Raji (cell line): ENCODE results near the gene IZUMO1.

ENCODE experiments used
- POLR2A ChIP-seq: IDR thresholded peaks from 2 replicates; pipeline ENCODE4 v1.6.1; 2011; ENCODE audit warnings: low read depth, low read length, control low read depth; ENCODE audit not compliant: insufficient read depth

The IZUMO1 gene

DNA sequence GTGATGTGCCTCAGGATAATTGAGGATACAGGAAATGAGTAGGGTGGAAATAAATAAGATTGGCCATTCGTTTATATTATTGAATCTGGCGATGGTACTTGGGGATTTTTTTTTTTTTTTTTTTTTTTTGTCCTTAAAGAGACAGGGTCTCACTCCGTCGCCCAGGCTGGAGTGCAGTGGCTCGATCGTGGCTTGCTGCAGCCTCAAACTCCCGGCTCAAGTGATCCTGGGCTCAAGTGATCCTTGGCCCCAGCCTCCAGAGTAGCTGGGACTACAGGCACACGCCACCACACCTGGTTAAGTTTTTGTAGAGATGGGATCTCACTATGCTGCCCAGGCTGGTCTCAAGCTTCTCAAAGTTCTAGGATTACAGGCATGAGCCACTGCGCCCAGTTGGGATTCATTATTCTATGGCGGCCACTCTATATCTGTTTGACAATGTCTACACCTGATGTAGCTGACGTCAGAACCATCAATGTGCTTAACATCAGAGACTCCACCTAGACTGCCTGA, 24.5 kb downstream of the IZUMO1 start:
- no peak for TF ChIP-seq POLR2A

DNA sequence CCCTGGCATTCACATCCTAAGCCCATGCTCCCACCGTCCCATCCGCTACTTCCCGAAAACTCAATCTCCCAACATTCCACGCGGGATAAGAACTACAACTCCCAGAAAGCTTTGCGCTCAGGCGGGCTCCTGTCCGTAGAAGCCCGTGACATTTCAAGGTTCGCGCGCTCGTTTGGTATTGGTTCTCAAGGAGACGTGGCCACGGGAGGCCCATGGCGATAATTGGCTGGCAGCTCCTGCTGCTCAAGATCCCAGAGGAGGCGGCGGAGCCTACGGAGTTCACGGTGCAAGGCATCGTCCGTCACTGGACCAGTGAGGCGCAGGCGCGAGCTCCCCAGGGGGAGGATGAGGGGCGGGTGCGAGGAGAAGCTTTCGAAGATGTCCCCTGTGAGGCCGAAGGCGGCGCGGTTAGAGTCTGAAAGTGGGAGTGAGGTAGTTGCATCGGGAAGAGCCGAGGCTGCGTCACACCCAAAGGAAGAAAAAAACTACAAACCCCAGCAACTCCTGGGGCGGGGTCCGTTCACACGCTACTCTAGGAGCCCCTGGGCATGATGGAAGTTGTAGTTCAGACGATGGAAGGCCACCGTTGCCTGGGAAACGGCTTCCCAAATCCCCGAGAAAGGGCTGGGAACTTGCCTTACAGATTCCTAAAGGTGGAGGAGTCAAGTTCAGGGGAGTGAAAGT, 26.0 kb downstream of the IZUMO1 start:
- peak; percentile 78 for TF ChIP-seq POLR2A

DNA sequence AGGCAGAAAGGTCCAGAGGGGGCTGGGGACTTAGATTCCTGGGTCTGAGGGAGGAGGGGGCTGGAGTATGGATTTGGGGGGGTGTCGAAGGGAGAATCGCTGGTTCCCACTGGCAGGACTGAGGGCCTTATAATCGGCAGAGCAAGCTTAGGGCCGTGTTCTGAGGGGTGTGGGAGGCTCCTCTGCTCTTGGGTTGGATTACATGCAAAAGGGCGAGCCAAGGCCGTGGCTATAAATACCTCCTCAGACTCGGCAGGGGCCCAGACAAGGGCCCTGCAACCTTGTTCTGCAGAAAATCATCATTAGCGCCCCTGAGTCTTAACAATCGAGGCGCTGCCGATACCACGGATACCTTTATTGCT, 26.5 kb downstream of the IZUMO1 start:
- no peak for TF ChIP-seq POLR2A

DNA sequence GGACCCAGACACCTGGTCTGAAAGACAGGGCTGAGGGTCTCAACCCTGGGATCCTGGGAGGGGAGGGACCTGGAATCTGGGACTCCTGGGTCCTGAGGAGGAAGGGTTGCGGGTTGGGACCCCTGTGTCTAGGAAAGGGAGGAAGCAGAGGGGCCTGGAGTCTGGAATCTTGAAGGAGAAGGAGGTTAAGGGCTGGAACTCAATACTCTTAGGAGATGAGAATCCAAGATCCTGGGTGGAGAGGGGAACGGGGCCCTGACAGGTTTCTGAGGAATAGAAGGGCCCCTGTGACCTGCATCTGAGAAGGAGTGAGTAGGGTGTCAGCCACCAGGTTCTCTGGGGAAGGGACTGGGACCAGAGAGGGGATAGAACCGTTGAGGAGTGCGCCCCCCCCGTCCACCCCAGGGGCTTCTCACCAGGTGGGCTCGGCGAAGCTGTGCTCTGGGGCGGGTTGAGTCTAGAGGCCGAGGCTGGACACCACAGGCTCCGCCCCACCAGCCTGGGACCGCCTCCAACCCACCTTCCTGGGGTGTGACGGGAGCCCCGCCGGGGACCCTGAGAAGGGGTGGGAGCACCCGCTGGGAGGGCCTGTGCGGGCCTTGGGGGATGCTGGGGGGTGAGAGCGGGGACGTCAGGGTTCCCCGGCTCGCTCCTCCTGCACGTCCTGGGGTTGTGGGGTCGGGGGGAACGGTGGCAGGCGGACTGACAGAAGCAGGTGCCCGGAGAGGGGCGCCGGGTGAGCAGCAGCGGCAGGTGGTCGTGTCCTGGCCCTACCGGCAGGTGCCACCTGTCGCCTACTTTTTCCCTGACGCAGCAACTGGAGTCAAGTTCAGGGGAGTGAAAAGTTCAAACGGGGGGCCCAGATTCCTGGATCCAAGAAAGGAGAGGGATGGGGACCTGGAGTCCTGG, 27.2 kb downstream of the IZUMO1 start, which contains the start of gene MAMSTR:
Gene MAMSTR, minus strand, starts transcription at position 463 of the 909 bp plus-strand sequence. CDS start 694 bp downstream, outside the sequence.
- no peak for TF ChIP-seq POLR2A

DNA sequence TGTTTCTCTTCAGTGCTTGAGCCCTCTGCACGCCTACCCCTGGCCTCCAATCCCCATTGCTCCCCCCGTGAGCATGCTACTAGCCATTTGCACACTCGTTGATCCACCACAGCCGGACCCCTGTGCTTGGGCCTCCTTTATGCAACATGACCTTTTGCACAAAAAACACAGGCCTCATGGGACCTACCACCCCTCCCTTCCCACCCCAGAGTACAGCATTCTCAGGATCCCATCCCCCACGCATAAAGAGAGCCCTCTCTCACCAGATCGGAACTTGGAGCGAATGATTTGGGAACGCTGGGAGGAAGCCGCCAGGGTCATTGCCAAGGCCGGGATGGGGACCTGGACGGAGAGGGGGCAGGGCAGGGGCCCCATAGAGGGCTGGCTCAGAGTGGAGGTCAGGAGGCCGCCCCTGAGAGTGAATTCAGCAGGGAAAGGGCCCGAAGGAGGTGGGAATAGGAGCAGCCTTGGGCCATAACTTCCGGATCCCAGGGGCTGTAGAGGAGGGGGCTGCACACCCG, 27.9 kb downstream of the IZUMO1 start:
- TF ChIP-seq POLR2A = no peak

DNA sequence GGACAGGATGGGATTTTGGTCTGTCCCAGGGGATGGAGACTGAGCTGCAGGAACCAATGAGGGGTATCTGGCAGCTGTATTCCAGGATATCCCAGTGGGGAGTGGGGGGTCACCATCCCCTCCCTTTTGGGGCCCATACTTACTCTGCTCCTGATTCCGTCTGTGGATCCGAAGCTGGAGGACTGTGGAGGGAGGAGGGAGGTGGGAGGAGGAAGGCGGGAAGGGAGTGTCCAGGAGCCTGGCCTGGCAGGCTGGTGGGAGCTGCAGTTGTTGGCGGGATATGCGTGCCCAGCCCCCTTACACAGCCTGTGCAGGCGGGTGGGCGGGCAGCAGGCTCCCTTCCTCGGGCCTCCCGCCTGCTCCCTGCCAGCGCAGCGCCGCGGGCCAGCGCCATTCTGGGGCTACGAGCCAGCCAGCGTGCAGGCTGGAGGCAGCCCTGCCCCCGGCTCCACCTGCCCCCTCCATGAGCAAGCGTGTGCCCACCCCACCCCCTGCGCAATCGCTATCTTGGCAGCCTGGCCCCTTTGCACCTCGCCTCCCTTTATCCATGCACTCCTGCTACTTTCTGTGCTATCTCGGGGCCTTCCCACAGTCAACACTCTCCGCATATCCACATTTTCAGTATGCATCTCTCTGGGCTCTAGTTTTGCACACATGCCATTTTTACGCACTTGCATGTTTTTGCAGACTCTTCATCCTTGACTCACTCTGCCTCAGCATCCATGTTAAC, 30.0 kb downstream of the IZUMO1 start:
- no peak for TF ChIP-seq POLR2A

DNA sequence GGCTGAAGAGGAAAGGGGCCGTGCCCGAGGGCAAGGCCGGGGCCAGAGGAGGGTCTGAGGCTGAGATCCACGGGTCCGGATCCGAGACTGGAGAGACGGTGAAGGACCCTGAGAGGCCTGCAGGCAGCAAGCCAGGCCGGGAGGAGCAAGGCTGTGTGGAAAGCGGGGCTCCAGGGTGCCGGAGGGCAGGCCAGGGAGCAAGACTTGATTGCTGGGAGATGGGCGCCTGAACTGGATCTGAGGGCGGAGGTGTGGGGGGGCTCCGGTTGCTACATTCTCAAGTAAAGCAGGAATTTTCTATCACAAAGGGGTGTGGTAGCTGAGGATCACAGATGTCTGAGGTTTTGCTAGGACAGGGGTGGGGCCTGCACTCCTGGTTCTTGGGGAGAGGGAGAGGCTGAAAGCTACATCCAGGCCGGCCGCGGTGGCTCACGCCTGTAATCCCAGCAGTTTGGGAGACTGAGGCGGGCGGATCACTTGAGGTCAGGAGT, 31.0 kb downstream of the IZUMO1 start:
- TF ChIP-seq POLR2A = no peak

DNA sequence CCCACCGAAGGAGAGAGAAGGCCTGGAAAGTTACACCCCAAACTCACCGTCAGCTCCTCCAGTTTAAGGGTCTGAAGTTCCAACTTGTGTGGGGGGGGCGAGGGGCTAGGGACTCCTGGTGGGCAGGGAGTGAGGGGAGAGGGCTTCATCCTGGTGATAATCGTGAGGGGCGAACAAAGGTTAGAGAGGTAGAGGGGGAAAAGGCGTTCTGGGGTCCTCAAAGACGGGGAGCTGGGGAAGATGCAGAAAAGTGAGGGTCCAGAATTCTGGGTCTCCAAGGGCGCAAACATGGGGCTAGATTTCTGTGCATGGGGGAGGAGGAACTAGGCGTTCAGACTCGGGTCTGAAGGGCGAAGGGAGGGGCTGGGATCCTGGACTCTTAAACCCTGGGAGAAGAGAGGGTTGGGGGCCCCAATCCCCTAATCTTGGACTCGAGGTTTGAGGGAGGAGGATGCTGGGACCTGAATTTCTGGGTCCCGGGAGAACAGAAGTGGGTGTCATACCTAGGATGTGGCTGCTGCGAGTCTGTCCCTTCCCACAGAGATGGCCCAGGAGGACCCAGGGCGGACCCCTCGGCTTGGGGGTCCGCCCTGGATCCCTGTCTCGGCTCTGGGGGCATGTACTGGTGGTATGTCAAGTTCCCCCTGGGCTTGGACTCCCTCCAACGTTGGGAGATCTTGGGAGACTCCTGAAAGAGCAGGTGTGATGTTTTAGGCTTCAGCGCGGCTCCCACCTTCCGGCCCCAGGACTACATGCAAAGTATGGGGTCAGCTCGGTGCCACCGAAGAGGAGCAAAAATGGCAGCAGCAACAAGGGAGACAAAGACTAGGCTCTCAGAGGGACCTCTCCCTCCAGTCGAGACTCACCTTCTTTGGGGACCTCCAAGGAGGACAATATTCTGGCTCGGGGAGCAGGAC, 31.7 kb downstream of the IZUMO1 start:
- no peak for TF ChIP-seq POLR2A

DNA sequence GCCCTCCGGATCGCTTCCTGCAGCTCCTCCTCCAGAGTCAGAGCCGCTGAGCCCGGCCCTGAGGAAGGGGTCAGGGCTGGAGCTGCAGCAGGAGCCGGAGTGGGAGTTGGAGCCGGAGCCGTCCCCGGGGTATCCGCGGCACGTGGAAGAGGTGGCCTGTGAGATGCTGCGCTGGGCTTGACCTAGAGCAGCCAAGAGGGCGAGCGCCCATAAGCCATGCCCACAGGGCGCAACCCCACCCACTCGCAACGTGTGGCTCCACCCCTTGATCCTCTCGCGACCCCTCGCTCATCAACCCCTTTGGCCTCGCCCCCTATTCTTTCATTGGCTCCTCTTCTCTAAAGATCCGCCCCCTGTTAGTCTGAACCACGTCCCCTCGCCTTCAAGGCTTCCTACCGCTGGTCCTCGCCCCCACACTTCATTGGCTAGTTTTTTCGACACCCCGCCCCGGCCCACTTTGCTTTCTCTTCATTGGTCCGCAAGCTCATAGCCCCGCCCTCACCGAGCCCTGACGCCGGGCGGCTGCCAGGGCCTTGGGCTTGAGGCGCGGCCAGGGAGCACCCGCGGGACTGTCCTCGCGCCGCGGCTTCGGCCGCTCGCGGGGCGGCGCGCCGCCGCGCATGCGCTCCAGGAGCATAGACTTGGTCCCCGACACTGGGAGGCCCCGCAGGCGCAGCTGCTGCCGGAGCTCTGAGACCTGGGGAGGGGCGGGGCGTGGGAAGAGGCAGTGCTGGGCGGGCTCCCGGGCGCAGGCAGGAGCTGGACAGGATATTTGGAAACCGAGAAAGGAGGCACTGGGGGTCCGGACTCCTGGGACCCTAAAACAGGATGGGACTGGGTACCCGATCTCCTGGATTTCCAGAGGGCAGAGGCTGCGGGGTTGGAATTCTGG, 32.6 kb downstream of the IZUMO1 start:
- peak; percentile 91 for TF ChIP-seq POLR2A

DNA sequence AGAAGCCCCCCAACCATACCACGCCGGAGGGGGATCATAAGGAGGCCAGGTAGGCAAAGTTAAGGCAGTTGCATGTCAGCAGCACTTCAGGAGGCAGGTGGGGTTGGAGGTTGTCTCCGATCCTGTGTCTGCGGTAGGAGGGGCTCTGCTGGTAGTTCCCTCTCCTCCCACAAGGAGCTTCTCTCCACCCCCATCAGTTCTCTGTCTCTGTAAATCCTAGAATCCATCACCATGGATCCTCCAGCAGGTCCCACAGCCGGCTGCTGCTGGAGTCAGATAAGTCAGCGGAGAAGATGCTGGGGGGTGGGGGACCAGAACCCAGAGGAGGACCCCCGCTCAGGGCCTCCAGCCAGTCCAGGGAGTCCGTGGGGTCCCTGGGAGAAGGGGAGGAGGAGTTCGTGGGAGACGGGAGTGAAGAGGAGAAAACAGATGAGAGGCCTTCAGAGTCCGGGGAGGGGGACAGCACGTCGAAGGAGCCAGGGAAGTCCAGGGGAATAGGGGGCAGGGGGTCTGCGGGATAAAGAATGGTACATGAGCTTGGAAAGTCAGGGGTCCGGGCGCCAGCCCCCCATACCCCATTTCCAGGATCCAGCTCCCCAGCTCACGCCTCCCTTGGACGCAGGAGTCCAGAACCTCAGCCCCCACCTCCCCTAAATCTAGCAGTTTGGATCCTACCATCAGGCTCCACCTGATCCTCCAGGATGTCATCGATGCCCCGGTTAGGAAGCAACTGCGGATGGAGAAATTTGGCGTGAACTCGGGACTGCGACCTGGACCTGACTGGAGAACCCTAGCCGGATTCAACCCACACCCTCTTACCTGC, 33.5 kb downstream of the IZUMO1 start:
- no peak for TF ChIP-seq POLR2A

DNA sequence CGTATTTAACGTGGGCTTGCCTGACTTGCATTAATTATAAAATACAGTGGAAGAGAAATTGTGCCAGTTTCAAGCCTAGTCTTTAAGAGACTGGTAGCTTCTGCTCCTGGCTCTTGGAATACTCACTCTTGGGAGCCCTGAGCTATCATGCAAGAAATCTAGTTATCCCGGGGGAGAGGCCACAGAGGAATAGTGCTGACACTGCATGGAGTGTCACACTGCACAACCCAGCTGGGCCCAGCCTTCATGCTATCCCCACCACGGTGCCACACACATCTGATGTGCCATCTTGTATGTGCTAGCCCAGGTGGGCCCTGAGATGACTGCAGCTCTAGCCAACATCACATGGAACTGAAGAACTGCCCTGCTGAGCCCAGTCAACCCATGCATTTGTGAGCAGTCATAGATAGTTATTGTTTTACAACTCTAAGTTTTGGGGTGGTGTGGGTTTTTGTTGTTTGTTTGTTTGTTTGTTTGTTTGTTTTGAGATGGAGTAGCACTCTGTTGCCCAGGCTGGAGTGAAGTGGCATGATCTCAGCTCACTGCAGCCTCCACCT, 35.5 kb downstream of the IZUMO1 start:
- no peak for TF ChIP-seq POLR2A

DNA sequence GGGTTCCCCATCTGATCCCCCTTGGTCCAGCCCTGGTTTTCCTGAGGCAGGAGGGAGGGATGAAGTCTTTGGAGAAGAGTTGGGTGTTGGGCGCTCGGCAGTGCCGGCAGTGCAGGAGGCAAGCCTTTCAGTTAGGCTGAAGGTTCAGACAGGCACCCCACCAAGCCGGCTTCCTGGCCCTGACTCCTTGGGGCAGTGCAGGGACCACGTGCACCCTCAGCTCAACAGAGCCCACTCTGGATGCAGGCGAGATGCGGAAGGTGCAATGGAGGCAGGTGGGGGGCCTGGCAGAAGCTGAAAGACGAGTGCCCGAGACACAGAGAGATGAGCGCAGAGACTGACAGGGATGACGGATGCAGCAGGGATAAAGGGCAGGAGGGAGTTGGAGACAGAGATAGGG, 38.2 kb downstream of the IZUMO1 start:
- TF ChIP-seq POLR2A = no peak
